ENCODE results near the gene DUSP22.

DNA sequence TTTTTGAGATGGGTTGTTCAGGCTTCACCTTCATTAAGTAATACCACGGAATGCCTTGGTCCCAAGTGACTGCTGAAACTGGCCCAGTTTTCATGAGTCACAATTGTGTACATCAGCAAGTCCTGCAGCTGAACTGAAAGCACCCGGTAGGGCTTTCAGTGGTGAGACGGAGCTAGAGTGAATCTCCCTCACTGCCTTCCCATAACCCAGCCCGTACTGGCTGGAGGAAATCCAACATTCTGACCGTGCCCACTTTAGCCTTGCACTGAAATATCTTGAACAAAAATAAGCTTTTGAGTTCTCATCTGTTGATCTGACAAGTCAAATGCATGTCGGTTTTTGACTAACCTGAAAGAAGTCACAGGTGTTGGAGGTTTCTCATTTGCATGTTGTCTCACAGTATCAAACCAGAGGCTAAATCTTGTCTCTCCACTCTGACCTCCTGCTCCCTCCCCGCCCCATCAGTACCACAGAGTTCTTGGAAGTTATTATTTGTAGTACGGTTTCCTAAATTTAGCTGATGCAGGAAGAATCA lies 35.9 kb downstream of the DUSP22 start:
- TF ChIP-seq POLR2A (IDR thresholded peaks at IDR 0.05) (no peak), EP300 (IDR thresholded peaks at IDR 0.05) (no peak)
- TF ChIP-seq, protein P1, sequence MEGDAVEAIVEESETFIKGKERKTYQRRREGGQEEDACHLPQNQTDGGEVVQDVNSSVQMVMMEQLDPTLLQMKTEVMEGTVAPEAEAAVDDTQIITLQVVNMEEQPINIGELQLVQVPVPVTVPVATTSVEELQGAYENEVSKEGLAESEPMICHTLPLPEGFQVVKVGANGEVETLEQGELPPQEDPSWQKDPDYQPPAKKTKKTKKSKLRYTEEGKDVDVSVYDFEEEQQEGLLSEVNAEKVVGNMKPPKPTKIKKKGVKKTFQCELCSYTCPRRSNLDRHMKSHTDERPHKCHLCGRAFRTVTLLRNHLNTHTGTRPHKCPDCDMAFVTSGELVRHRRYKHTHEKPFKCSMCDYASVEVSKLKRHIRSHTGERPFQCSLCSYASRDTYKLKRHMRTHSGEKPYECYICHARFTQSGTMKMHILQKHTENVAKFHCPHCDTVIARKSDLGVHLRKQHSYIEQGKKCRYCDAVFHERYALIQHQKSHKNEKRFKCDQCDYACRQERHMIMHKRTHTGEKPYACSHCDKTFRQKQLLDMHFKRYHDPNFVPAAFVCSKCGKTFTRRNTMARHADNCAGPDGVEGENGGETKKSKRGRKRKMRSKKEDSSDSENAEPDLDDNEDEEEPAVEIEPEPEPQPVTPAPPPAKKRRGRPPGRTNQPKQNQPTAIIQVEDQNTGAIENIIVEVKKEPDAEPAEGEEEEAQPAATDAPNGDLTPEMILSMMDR (IDR thresholded peaks at IDR 0.05) = no peak

Measured in suprapubic skin (tissue), 3 donors.